Right lobe of liver (tissue), 6 donors: ENCODE data around the gene PGBD1. TPM values are rescaled to one million over a fixed set of nuclear protein-coding genes. Genes with fewer than 3 reads are reported as not detected.

Source experiments
- ATAC-seq, 4 donors: fragments of 200-7000 bp; cut with Tn5 transposase; one replicate each; pipeline ENCODE4 v1.9.1; 2020; ENCODE audit warnings: mild to moderate bottlenecking in 4 of 4, moderate library complexity in 4 of 4
- DNase-seq, 3 donors: peaks; one replicate each; pipeline ENCODE4 v3.0.0-alpha.2; 2020
- H3K27ac ChIP-seq, 3 donors: fragments of 200-600 bp; one replicate each; pipeline ENCODE4 v1.8.0; 2022
- H3K27me3 ChIP-seq, 2 donors: fragments of 200-600 bp; one replicate each; pipeline ENCODE4 v1.8.0; 2022
- H3K36me3 ChIP-seq, 4 donors: fragments of 200-600 bp; sonication (generic) in 1 of 4; one replicate each; pipeline versions ENCODE4 v1.5.1 to v1.8.0; 2017 to 2022; ENCODE audit warnings: control low read depth in 1 of 4
- H3K4me1 ChIP-seq, 4 donors: fragments of 200-600 bp; sonication (generic) in 1 of 4; one replicate each; pipeline versions ENCODE4 v1.5.1 to v1.8.0; 2017 to 2022; ENCODE audit warnings: control low read depth in 1 of 4
- H3K4me3 ChIP-seq, 3 donors: fragments of 200-600 bp; one replicate each; pipeline ENCODE4 v1.8.0; 2022
- H3K9me3 ChIP-seq, 4 donors: fragments of 200-600 bp; sonication (generic) in 1 of 4; one replicate each; pipeline versions ENCODE4 v1.5.1 to v1.8.0; 2017 to 2022; ENCODE audit warnings: control low read depth in 1 of 4
- CTCF ChIP-seq, 4 donors: fragments of 200-600 bp in 3 of 4; fragments of 450-650 bp in 1 of 4; IDR thresholded peaks; one replicate each; pipeline versions ENCODE4 v1.5.1 to v1.8.0; 2016 to 2022; ENCODE audit warnings: antibody characterized with exemption in 4 of 4, mild to moderate bottlenecking in 2 of 4
- POLR2A ChIP-seq: fragments of 450-650 bp; IDR thresholded peaks from one replicate; pipeline ENCODE4 v1.6.1; 2017; ENCODE audit warnings: antibody characterized with exemption, mild to moderate bottlenecking
- WGBS: methylation state at CpG from one replicate; pipeline ENCODE4 v1.1.6; 2018; ENCODE audit warnings: low coverage, low lambda C conversion rate; ENCODE audit not compliant: insufficient coverage; ENCODE audit errors: missing lambda C conversion rate; 5-methylcytosine and 5-hydroxymethylcytosine counted together
- intact Hi-C, 2 donors: fragments of 100-400 bp; cut with DNase I; formaldehyde crosslinking; loops; one replicate each; pipeline versions ENCODE4 v1.11.2 to v1.14.1; 2022
- total RNA-seq, 6 experiments: library from RNA; depleted of rRNA in 2 of 6; stranded (reverse); fragments of >200 nt in 2 of 6; fragmentation: NEBNext Ultra II Directional in 3 of 6; extraction: Animal tissue kit (Norgen Biotek cat#: 25700) in 3 of 6; gene quantifications; one replicate each; pipeline versions ENCODE4 v1.1.0 to v1.2.4, GENCODE V29; 2016 to 2023
- donor health status: DM: no; HTN: yes; CAD: no.
- donor health status: DM: no; HTN: no; CAD: no.
- donor health status: DM: no; HTN: no; CAD: no.
- donor health status: DM: no; HTN: yes; CAD: no.
- donor health status: DM: no; HTN: yes; CAD: no.

Gene PGBD1
- total RNA-seq, 6 experiments from 2014 or later: 1.1 to 2.0 (median 1.3) TPM

- ATAC-seq (no peak), DNase-seq (no peak)
- intact Hi-C loops: no loop called here
- no peaks in the 10 kb centered on the region for H3K9me3 ChIP-seq
- no peak overlapping the region for H3K27ac ChIP-seq
- no peaks in the 10 kb centered on the region for H3K36me3 ChIP-seq
- no peak overlapping the region for H3K4me3 ChIP-seq
- H3K27me3 ChIP-seq: no peaks in the 10 kb centered on the region
- peaks cover 0 to 5% (median 0%) of the 10 kb centered on the region in 4 donors for H3K4me1 ChIP-seq
- WGBS: 85% methylated on average over 1 of the region's 1 CpG
- TF ChIP-seq CTCF (IDR thresholded peaks at IDR 0.05): no peak
- no peak for TF ChIP-seq POLR2A
These were observed 52.2 kb downstream of the PGBD1 start for GRCh38 chr6:28333599-28334018.

- Histone ChIP-seq H3K4me1 (peaks cover 0 to 5% (median 0%) of the 10 kb centered on the region in 4 donors), H3K36me3 (no peaks in the 10 kb centered on the region), H3K27me3 (no peaks in the 10 kb centered on the region), H3K4me3 (peak overlapping the region in 2 of 3 donors; percentile 61 to 72), H3K27ac (peak overlapping the region; percentile 91 to 99 (median 93)), H3K9me3 (no peaks in the 10 kb centered on the region)
- WGBS: 74% methylated on average over 7 of the region's 7 CpGs
- intact Hi-C loops: no loop called here
- TF ChIP-seq CTCF (IDR thresholded peaks at IDR 0.05) (no peak), POLR2A (no peak)
- ATAC-seq (no peak), DNase-seq (no peak)
These were observed 53.1 kb downstream of the PGBD1 start for GRCh38 chr6:28334286-28335039.

- peak overlapping the region; percentile 50 to 72 (median 61) for H3K4me3 ChIP-seq
- H3K27ac ChIP-seq: peak overlapping the region; percentile 91 to 99 (median 93)
- intact Hi-C loops: no loop called here
- no peak for ATAC-seq
- DNase-seq: no peak
- WGBS: 39% methylated on average over 11 of the region's 12 CpGs
- H3K36me3 ChIP-seq: no peaks in the 10 kb centered on the region
- no peak for TF ChIP-seq CTCF (IDR thresholded peaks at IDR 0.05)
- TF ChIP-seq POLR2A: no peak
- no peaks in the 10 kb centered on the region for H3K9me3 ChIP-seq
- peaks cover 0 to 5% (median 0%) of the 10 kb centered on the region in 4 donors for H3K4me1 ChIP-seq
- H3K27me3 ChIP-seq: no peaks in the 10 kb centered on the region
These were observed 53.7 kb downstream of the PGBD1 start for GRCh38 chr6:28335040-28335563.

GRCh38 chr6:28335564-28336283 is 54.4 kb downstream of the PGBD1 start, which contains the start of gene ZSCAN31:
TSS of gene ZSCAN31 (minus strand) at chr6:28336148. CDS start at chr6:28329683, 6,465 bp downstream.
- H3K4me3 ChIP-seq: peak within 1 kb of the TSS; percentile 50 to 72 (median 61)
- WGBS: under 1% methylated on average over 22 of the region's 35 CpGs
- H3K36me3 ChIP-seq: no peaks in the 10 kb centered on the region
- TF ChIP-seq CTCF (IDR thresholded peaks at IDR 0.05) (no peak), POLR2A (peak; percentile 98)
- peak within 1 kb of the TSS; percentile 91 to 99 (median 93) for H3K27ac ChIP-seq
- intact Hi-C loops: no loop called here
- H3K27me3 ChIP-seq: no peaks in the 10 kb centered on the region
- peaks cover 0 to 5% (median 0%) of the 10 kb centered on the region in 4 donors for H3K4me1 ChIP-seq
- ATAC-seq (peak; percentile 94 to 96 (median 95)), DNase-seq (peak; percentile 94 to 96 (median 96))
- H3K9me3 ChIP-seq: no peaks in the 10 kb centered on the region
